Neural cell (in vitro differentiated cells): ENCODE data around the gene ONECUT1.

Experiments
- EZH2 ChIP-seq: fragments of 200-600, 300-800 bp; shearing (Covaris generic), sonication (generic); IDR thresholded peaks from 2 replicates; pipeline ENCODE4 v1.6.1; 2014; ENCODE audit warnings: antibody characterized with exemption, low read length, borderline replicate concordance, mild to moderate bottlenecking; ENCODE audit not compliant: insufficient read depth, poor library complexity, severe bottlenecking
- POLR2AphosphoS5 ChIP-seq: IDR thresholded peaks from 2 replicates; pipeline ENCODE4 v1.6.1; 2012
- TF ChIP-seq, protein P1 (sequence below): fragments of 450-650 bp; IDR thresholded peaks from 2 replicates; pipeline ENCODE4 v1.5.1; 2014; ENCODE audit warnings: antibody characterized with exemption, mild to moderate bottlenecking, moderate library complexity; ENCODE audit not compliant: poor library complexity, severe bottlenecking

DNA sequence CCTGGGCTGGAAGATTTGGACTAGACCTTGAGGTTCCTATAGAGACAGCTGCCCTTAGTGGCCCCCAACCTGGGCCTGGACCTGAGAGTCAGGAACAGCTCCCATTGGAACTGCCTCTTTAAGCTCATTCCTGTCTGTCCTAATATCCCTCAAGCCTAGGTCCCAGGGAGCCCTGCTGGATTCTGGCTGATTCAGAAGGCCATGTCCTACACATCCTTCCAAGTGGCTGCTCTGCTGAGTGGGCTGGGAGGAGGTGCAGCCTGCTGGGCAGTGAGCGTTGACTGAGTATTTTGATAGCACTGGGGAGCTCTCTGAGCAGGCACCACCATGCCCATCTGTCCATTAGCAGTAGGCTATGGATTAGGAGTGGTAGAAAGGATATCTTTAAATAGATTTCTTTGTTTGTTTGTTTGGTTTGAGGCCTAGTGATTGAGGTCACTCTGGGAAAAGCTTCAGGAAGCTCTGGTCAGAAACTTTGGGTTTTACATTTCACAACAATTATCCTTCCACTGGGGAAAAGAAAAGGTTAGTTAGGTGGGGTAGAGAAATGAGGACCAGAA lies 56.4 kb downstream of the ONECUT1 start:
- TF ChIP-seq EZH2: no peak
- no peak for TF ChIP-seq POLR2AphosphoS5
- TF ChIP-seq, protein P1, sequence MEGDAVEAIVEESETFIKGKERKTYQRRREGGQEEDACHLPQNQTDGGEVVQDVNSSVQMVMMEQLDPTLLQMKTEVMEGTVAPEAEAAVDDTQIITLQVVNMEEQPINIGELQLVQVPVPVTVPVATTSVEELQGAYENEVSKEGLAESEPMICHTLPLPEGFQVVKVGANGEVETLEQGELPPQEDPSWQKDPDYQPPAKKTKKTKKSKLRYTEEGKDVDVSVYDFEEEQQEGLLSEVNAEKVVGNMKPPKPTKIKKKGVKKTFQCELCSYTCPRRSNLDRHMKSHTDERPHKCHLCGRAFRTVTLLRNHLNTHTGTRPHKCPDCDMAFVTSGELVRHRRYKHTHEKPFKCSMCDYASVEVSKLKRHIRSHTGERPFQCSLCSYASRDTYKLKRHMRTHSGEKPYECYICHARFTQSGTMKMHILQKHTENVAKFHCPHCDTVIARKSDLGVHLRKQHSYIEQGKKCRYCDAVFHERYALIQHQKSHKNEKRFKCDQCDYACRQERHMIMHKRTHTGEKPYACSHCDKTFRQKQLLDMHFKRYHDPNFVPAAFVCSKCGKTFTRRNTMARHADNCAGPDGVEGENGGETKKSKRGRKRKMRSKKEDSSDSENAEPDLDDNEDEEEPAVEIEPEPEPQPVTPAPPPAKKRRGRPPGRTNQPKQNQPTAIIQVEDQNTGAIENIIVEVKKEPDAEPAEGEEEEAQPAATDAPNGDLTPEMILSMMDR: no peak
